Chondrocyte (in vitro differentiated cells): Measurements from ENCODE around the gene WDR74. TPM values are rescaled to one million over a fixed set of nuclear protein-coding genes. Genes with fewer than 3 reads are reported as not detected.

Source experiments
- DNase-seq: peaks from one replicate; pipeline ENCODE4 v3.0.0; 2021; ENCODE audit warnings: mixed read lengths, low spot score
- H3K27ac Mint-ChIP-seq: one replicate; pipeline ENCODE4 v1.8.0; 2021; ENCODE audit warnings: mild to moderate bottlenecking, moderate library complexity, mixed read lengths; ENCODE audit not compliant: unreplicated experiment
- H3K27me3 Mint-ChIP-seq: 2 replicates; pipeline ENCODE4 v1.8.0; 2021; ENCODE audit warnings: low read depth, mixed read lengths
- H3K36me3 Mint-ChIP-seq: 2 replicates; pipeline ENCODE4 v1.8.0; 2021; ENCODE audit warnings: low read depth, mixed read lengths
- H3K4me1 Mint-ChIP-seq: 2 replicates; pipeline ENCODE4 v1.8.0; 2021; ENCODE audit warnings: low read depth, mild to moderate bottlenecking, mixed read lengths
- H3K4me3 Mint-ChIP-seq: one replicate; pipeline ENCODE4 v1.8.0; 2021; ENCODE audit warnings: mild to moderate bottlenecking, moderate library complexity, mixed read lengths; ENCODE audit not compliant: unreplicated experiment
- H3K9me3 Mint-ChIP-seq: 2 replicates; pipeline ENCODE4 v1.8.0; 2021; ENCODE audit warnings: low read depth, mixed read lengths
- total RNA-seq: library from RNA; stranded (reverse); gene quantifications from 3 replicates; pipeline ENCODE4 v1.2.1, GENCODE V29; 2021
- TF ChIP-seq, protein P1 (sequence below): fragments of 200-600 bp; sonication (generic); IDR thresholded peaks from 2 replicates; pipeline ENCODE4 v1.5.0; 2021; ENCODE audit warnings: antibody characterized with exemption, mild to moderate bottlenecking, moderate library complexity

WDR74 gene
- total RNA-seq, 1 donor from 2014 or later: 27.9 TPM

DNA sequence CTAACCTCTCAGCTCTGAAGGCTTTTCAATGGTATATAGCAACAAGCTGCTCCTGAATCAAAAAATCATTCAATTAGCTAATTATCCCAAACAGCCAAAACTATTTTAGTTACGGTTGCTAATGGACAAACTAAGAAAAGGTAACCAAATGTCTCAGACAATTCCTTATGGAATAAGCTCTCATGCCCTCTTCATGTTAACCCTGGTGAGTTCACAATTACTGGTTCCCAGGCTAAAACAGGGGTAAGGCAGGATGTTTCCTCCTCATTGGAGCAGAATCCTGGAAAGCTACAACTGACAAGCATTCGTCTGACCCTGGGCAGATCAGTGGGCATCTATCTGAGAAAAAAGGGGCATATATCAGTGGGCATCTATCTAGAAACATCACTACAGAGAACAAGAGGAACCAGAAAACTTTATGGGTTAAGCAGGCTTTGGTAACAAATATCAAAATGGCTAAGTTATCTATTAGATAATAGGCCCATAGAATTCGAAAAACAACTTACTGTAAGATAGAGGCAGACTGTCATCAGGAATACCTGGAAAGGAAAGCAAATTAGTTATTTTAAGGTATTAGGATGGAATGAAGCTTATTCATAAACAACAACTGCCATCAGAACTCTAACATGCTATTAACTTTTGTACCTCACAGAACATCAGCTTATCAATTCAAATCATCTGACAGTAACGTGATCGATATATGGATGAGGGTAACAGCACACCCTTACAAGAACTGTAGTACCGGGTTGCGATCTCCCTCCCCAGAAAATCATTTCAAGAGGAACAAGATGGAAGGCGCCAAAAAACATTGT lies 14.8 kb upstream of the WDR74 start:
- Mint-ChIP-seq H3K4me1 (peaks cover 54% of the 10 kb centered on the region), H3K36me3 (peaks cover 31% of the 10 kb centered on the region), H3K27me3 (no peaks in the 10 kb centered on the region), H3K9me3 (no peaks in the 10 kb centered on the region), H3K4me3 (peak overlapping the region; percentile 95), H3K27ac (peak overlapping the region; percentile 95)
- DNase-seq: no peak
- TF ChIP-seq, protein P1, sequence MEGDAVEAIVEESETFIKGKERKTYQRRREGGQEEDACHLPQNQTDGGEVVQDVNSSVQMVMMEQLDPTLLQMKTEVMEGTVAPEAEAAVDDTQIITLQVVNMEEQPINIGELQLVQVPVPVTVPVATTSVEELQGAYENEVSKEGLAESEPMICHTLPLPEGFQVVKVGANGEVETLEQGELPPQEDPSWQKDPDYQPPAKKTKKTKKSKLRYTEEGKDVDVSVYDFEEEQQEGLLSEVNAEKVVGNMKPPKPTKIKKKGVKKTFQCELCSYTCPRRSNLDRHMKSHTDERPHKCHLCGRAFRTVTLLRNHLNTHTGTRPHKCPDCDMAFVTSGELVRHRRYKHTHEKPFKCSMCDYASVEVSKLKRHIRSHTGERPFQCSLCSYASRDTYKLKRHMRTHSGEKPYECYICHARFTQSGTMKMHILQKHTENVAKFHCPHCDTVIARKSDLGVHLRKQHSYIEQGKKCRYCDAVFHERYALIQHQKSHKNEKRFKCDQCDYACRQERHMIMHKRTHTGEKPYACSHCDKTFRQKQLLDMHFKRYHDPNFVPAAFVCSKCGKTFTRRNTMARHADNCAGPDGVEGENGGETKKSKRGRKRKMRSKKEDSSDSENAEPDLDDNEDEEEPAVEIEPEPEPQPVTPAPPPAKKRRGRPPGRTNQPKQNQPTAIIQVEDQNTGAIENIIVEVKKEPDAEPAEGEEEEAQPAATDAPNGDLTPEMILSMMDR: no peak

GRCh38 chr11:62853279-62853965 lies 14.0 kb upstream of the WDR74 start:
- TF ChIP-seq, protein P1: no peak
- Mint-ChIP-seq H3K36me3 (peaks cover 31% of the 10 kb centered on the region), H3K27me3 (no peaks in the 10 kb centered on the region), H3K9me3 (no peaks in the 10 kb centered on the region), H3K27ac (no peak overlapping the region), H3K4me3 (peak overlapping the region; percentile 95), H3K4me1 (peaks cover 54% of the 10 kb centered on the region)
- no peak for DNase-seq

- Mint-ChIP-seq H3K9me3 (no peaks in the 10 kb centered on the region), H3K4me3 (no peak overlapping the region), H3K4me1 (peaks cover 47% of the 10 kb centered on the region), H3K27me3 (no peaks in the 10 kb centered on the region), H3K27ac (peak overlapping the region; percentile 22), H3K36me3 (peaks cover 31% of the 10 kb centered on the region)
- TF ChIP-seq, protein P1: no peak
- no peak for DNase-seq
Observed at GRCh38 chr11:62852523-62853188, 13.3 kb upstream of the WDR74 start.

DNA sequence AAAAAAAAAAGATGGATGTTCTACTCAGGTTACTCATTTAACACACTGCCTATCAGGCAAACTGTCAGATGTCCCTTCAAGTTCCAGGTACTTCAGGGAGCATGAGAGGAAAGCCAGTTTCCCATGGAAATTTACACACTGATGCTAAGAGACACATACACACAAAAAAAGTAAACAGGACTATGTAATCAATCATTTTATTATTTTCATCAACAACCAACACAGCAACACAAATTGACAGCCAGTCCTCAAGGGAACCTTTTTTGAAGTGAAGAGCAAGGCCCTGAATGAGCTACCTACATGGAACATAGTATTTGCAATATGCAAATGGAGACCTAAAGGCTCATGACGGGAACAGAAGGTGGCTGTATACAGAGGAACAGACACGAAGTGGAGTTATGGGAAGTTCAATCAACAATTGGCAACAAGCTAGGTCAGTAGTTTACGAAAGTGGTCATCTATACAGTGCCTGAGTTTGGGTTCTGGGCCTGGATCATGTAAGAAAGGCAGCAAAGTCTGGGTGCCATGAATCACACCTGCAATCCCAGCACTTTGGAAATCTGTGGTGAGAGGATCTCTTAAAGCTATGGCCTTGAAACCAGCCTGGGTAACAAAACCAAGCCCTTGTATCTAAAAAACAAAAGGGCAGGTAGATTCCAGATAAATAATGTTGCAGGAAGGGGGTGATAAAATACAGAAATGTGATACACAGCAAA lies 12.6 kb upstream of the WDR74 start:
- peak overlapping the region; percentile 41 for H3K27ac Mint-ChIP-seq
- TF ChIP-seq, protein P1: no peak
- H3K9me3 Mint-ChIP-seq: no peaks in the 10 kb centered on the region
- H3K36me3 Mint-ChIP-seq: peaks cover 31% of the 10 kb centered on the region
- no peak overlapping the region for H3K4me3 Mint-ChIP-seq
- no peaks in the 10 kb centered on the region for H3K27me3 Mint-ChIP-seq
- DNase-seq: no peak
- peaks cover 42% of the 10 kb centered on the region for H3K4me1 Mint-ChIP-seq
